ENCODE results near the gene GRIA3. TPM values are rescaled to one million over a fixed set of nuclear protein-coding genes. Genes with fewer than 3 reads are reported as not detected.

GRIA3 gene
- total RNA-seq, 4 donors from 2014 or later: 0.60 to 2.3 (median 1.0) TPM

DNA sequence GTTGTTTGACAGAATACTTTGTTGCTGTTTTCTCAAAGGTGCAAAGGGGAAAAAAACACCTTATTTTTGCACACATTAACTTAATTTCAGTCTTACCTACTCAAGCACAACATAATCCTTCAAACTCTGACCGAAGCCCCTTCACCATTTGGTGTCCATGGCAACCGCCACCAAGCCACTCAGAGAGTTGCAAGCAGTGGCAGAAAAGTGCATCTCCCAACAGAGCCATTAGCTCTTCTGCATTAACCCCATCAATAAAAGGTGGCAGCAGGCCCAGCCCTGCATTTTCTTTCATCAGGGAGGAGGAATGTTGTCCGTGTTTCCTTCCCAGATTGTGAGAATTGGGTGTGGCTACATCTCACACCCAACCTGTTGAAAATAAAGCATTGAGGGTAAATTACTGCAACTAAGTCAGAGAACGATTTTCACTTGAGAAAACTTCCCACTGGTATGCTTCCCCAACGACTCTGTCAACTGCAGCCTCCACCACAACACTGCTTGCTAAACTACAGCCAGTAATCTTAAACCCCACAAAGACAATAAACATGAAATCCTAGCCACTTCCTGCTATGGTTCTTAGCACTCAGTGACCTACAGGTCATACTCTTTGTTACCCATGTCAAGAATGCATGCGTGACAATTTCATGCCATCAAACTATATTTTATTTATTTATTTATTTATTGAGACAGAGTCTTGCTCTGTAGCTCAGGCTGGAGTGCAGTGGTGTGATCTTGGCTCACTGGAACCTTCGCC is 154.0 kb downstream of the GRIA3 start:
- 60 to 71% methylated on average over 5 to 7 of the region's 7 CpGs for WGBS, 2 donors
- no peaks in the 10 kb centered on the region for H3K4me1 ChIP-seq
- H3K27ac ChIP-seq: no peak overlapping the region
- no peak overlapping the region for H3K4me3 ChIP-seq
- no peak for TF ChIP-seq EP300 (IDR thresholded peaks at IDR 0.05)
- TF ChIP-seq, protein P1, sequence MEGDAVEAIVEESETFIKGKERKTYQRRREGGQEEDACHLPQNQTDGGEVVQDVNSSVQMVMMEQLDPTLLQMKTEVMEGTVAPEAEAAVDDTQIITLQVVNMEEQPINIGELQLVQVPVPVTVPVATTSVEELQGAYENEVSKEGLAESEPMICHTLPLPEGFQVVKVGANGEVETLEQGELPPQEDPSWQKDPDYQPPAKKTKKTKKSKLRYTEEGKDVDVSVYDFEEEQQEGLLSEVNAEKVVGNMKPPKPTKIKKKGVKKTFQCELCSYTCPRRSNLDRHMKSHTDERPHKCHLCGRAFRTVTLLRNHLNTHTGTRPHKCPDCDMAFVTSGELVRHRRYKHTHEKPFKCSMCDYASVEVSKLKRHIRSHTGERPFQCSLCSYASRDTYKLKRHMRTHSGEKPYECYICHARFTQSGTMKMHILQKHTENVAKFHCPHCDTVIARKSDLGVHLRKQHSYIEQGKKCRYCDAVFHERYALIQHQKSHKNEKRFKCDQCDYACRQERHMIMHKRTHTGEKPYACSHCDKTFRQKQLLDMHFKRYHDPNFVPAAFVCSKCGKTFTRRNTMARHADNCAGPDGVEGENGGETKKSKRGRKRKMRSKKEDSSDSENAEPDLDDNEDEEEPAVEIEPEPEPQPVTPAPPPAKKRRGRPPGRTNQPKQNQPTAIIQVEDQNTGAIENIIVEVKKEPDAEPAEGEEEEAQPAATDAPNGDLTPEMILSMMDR (IDR thresholded peaks at IDR 0.05): no peak
- no peak for TF ChIP-seq POLR2A (IDR thresholded peaks at IDR 0.05)
- H3K36me3 ChIP-seq: no peaks in the 10 kb centered on the region
- no peaks in the 10 kb centered on the region for H3K9me3 ChIP-seq
- H3K27me3 ChIP-seq: no peaks in the 10 kb centered on the region
- no peak for DNase-seq (ENCODE audit: low spot score in 2 of 2)

DNA sequence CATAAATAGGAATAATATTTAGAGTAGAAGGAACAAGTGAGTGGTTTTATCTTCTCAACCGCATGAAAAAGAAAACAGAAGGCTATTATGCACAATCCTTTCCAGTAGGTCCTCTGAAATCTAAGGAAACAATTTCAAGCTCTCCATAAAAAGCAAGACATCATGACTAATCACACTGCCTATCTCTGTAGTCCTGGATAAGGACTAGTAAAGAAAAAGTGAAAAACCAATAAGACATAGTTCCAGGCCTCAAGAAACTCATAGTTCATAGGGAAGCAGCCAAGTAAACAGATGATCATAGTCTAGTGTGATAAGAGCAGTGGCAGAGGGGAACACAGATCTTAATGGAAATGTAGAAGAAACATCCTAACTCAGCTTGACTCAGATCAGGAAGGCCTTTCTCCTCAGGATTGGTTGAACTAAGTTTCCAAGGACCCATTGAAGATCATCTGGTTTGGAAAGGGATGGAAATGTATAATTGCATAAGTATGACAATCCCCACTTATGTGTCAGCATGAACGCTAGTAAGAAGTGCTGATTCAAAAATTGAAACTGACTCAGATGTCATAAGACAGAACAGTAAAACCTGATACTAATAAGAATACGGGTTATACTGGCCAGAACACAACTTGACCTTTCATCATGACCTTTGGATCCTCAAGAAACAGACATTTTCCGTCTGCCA is 155.3 kb downstream of the GRIA3 start:
- Histone ChIP-seq H3K9me3 (no peaks in the 10 kb centered on the region), H3K4me1 (no peaks in the 10 kb centered on the region), H3K27me3 (no peaks in the 10 kb centered on the region), H3K4me3 (no peak overlapping the region), H3K36me3 (no peaks in the 10 kb centered on the region), H3K27ac (no peak overlapping the region)
- 67 to 73% methylated on average over 4 of the region's 4 CpGs for WGBS, 2 donors
- no peak for DNase-seq (ENCODE audit: low spot score in 2 of 2)
- TF ChIP-seq EP300 (IDR thresholded peaks at IDR 0.05) (no peak), POLR2A (IDR thresholded peaks at IDR 0.05) (no peak)
- TF ChIP-seq, protein P1 (IDR thresholded peaks at IDR 0.05): no peak

DNA sequence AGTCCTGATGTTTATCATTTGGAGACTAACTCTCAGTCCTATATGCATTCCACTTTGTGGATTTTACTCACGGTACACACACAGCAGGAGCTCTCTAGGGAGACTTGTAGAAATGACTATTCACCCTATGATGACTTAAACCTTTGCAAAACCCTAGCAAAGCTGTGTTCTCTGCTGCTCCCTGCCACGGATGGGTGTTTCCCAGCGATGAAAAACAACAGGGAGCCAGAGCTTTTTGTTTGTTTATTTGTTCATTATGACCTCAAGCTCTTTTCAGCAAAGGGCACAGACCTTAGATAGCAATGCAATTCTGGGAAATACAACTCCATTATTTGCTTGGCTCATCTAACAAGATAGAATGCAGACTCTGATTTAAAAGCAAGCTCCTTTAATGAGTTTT is 156.6 kb downstream of the GRIA3 start:
- no peaks in the 10 kb centered on the region for H3K36me3 ChIP-seq
- no peak for DNase-seq (ENCODE audit: low spot score in 2 of 2)
- H3K4me1 ChIP-seq: no peaks in the 10 kb centered on the region
- no peaks in the 10 kb centered on the region for H3K9me3 ChIP-seq
- 21 to 25% methylated on average over 2 to 3 of the region's 3 CpGs for WGBS, 2 donors
- H3K27me3 ChIP-seq: no peaks in the 10 kb centered on the region
- H3K4me3 ChIP-seq: no peak overlapping the region
- TF ChIP-seq EP300 (IDR thresholded peaks at IDR 0.05) (no peak), POLR2A (IDR thresholded peaks at IDR 0.05) (no peak)
- TF ChIP-seq, protein P1 (IDR thresholded peaks at IDR 0.05): no peak
- H3K27ac ChIP-seq: no peak overlapping the region

DNA sequence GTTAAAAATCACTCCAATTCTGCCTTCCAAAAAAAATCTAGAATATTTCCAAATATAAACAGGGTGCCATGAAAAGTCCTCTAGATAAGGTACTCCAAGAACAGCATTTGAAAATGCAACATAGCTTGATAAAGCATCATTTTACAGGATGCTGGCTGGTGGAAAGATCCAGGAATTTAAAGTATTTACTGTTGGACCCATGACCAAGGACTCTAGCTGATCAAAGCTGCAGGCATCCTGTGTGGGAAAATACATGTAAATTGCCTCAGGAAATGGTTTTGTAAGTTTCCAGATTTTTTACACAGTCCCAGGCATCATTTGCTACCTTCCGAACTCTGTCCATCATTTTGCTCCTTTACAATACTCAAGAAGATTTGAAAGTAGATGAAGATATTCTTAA is 164.4 kb downstream of the GRIA3 start:
- TF ChIP-seq EP300 (IDR thresholded peaks at IDR 0.05) (no peak), POLR2A (IDR thresholded peaks at IDR 0.05) (no peak)
- TF ChIP-seq, protein P1 (IDR thresholded peaks at IDR 0.05): no peak
- no peaks in the 10 kb centered on the region for H3K36me3 ChIP-seq
- H3K9me3 ChIP-seq: no peaks in the 10 kb centered on the region
- no peak overlapping the region for H3K27ac ChIP-seq
- no peak overlapping the region for H3K4me3 ChIP-seq
- WGBS, 2 donors: 89 to 100% methylated on average over 1 of the region's 1 CpG
- no peaks in the 10 kb centered on the region for H3K27me3 ChIP-seq
- H3K4me1 ChIP-seq: no peaks in the 10 kb centered on the region
- no peak for DNase-seq (ENCODE audit: low spot score in 2 of 2)

DNA sequence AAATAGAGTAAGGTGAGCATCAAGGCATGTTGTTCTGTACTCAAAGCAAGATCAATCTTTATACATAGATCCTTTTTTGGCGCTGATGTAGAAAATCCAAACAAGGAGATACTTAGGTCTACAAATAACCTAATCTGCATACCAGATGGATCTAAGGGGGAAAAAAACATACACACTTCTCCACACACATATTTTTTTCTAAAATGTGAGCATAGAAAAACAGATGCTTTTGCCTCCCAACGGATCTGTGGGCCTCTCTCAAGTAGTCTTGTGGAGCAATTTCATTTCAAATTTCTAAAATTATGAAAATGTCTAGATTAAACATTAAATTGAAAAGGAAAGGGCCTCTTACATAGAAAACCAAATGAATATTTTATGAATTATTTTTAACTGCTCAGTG is 166.1 kb downstream of the GRIA3 start:
- TF ChIP-seq, protein P1 (IDR thresholded peaks at IDR 0.05): no peak
- TF ChIP-seq POLR2A (IDR thresholded peaks at IDR 0.05): no peak
- Histone ChIP-seq H3K27ac (no peak overlapping the region), H3K27me3 (no peaks in the 10 kb centered on the region), H3K4me1 (no peaks in the 10 kb centered on the region), H3K36me3 (no peaks in the 10 kb centered on the region), H3K9me3 (no peaks in the 10 kb centered on the region), H3K4me3 (no peak overlapping the region)
- DNase-seq (ENCODE audit: low spot score in 2 of 2): no peak
- WGBS, 2 donors: 41 to 54% methylated on average over 2 of the region's 2 CpGs
